Measurements from ENCODE around the gene BEND6. TPM values are rescaled to one million over a fixed set of nuclear protein-coding genes. Genes with fewer than 3 reads are reported as not detected.

BEND6 gene
- total RNA-seq, 1 experiment from 2014 or later = 1.4 TPM

GRCh38 chr6:56996401-56996800 is 41.5 kb downstream of the BEND6 start:
- Histone ChIP-seq H2BK20ac (ENCODE audit: low read depth, low read length, poor library complexity, severe bottlenecking) (no peak overlapping the region), H3K4me2 (ENCODE audit: insufficient read depth, insufficient read length, low read length) (no peak overlapping the region)
- no CpG with 5 or more reads among the region's 1 CpG for WGBS (ENCODE audit: extremely low coverage, insufficient read length, low lambda C conversion rate)

More at GRCh38 chr6:56996401-56996800, 41.5 kb downstream of the BEND6 start:
- H2BK12ac ChIP-seq (ENCODE audit: insufficient read length, low read depth, low read length) = no peak overlapping the region
- no peaks in the 10 kb centered on the region for H3K4me1 Mint-ChIP-seq
- no peak overlapping the region for H2BK15ac ChIP-seq (ENCODE audit: low read depth, low read length)
- no peaks in the 10 kb centered on the region for H3K79me1 ChIP-seq (ENCODE audit: insufficient read depth, low read depth, low read length, poor library complexity, severe bottlenecking)
- no peaks in the 10 kb centered on the region for H3K79me2 ChIP-seq (ENCODE audit: insufficient read depth, low read length)
- H4K8ac ChIP-seq (replicated peaks; ENCODE audit: insufficient read length, low read depth, low read length) = no peak overlapping the region
- no peak overlapping the region for H3K14ac ChIP-seq (ENCODE audit: insufficient read depth, low read length)
- H3K27ac ChIP-seq (ENCODE audit: insufficient read length, low read depth, low read length) = no peak overlapping the region
- peaks cover 8% of the 10 kb centered on the region for H3K9me3 ChIP-seq (ENCODE audit: control insufficient read depth, low read depth, low read length)
- no peak overlapping the region for H2AFZ ChIP-seq (ENCODE audit: low read length)
- H3K27me3 Mint-ChIP-seq (ENCODE audit: low read depth) = no peaks in the 10 kb centered on the region
- no peak overlapping the region for H3K4me3 Mint-ChIP-seq
- no peaks in the 10 kb centered on the region for H3K23me2 ChIP-seq (ENCODE audit: insufficient read length, low read depth, low read length, poor library complexity, severe bottlenecking)
- no peak overlapping the region for H3K4ac ChIP-seq (ENCODE audit: low read depth, low read length)
- H3K18ac ChIP-seq (ENCODE audit: insufficient read length, low read depth, low read length) = no peak overlapping the region
- no peak overlapping the region for H4K5ac ChIP-seq (ENCODE audit: insufficient read length, low read depth, low read length)
- no peak overlapping the region for H3K27ac Mint-ChIP-seq
- peaks cover 10 to 14% of the 10 kb centered on the region in 2 experiments; a peak in 4 of 5 replicates for H3K9me3 Mint-ChIP-seq
- no peaks in the 10 kb centered on the region for H3K27me3 ChIP-seq (ENCODE audit: insufficient read depth, low read length)
- H3K36me3 Mint-ChIP-seq (ENCODE audit: insufficient read depth in 1 of 3, low read depth in 3 of 3) = peaks cover 0 to 15% (median 10%) of the 10 kb centered on the region in 3 experiments; a peak in 5 of 7 replicates
- no peak overlapping the region for H3T11ph ChIP-seq (ENCODE audit: low read length)
- no peak overlapping the region for H2BK120ac ChIP-seq (ENCODE audit: low read depth, low read length, poor library complexity, severe bottlenecking)
- TF ChIP-seq, protein P1, sequence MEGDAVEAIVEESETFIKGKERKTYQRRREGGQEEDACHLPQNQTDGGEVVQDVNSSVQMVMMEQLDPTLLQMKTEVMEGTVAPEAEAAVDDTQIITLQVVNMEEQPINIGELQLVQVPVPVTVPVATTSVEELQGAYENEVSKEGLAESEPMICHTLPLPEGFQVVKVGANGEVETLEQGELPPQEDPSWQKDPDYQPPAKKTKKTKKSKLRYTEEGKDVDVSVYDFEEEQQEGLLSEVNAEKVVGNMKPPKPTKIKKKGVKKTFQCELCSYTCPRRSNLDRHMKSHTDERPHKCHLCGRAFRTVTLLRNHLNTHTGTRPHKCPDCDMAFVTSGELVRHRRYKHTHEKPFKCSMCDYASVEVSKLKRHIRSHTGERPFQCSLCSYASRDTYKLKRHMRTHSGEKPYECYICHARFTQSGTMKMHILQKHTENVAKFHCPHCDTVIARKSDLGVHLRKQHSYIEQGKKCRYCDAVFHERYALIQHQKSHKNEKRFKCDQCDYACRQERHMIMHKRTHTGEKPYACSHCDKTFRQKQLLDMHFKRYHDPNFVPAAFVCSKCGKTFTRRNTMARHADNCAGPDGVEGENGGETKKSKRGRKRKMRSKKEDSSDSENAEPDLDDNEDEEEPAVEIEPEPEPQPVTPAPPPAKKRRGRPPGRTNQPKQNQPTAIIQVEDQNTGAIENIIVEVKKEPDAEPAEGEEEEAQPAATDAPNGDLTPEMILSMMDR (conservative IDR thresholded peaks at IDR 0.05) = no peak
- H2AK5ac ChIP-seq (ENCODE audit: insufficient read length, low read length) = no peak overlapping the region
- H3K23ac ChIP-seq (ENCODE audit: insufficient read length, low read depth, low read length) = no peak overlapping the region
- no peak overlapping the region for H4K91ac ChIP-seq (ENCODE audit: insufficient read length, low read depth, low read length)
- no peak overlapping the region for H3K56ac ChIP-seq (ENCODE audit: insufficient read length, low read depth, low read length)
- no peak overlapping the region for H3K9ac ChIP-seq (ENCODE audit: extremely low read depth, insufficient read length, low read length)
- H3K4me1 ChIP-seq (ENCODE audit: insufficient read depth, low read length) = no peaks in the 10 kb centered on the region
- H2BK5ac ChIP-seq (ENCODE audit: insufficient read length, low read length) = no peak overlapping the region
- DNase-seq = no peak
- no peaks in the 10 kb centered on the region for H4K20me1 ChIP-seq (ENCODE audit: control insufficient read depth, insufficient read depth, insufficient read length)
